SU-DHL-6 (cell line): ENCODE results near the gene VANGL1.

ENCODE experiments used
- H2AFZ ChIP-seq: fragments of 200-600 bp; sonication (generic); 2 replicates; pipeline ENCODE4 v1.6.1; 2014; ENCODE audit warnings: low read depth, mild to moderate bottlenecking, moderate library complexity, mixed read lengths, antibody characterized with exemption, low read length; ENCODE audit not compliant: severe bottlenecking
- H3F3A ChIP-seq: fragments of 200-600 bp; shearing (Covaris generic); 2 replicates; pipeline ENCODE4 v1.6.0; 2016; ENCODE audit warnings: antibody characterized with exemption, mild to moderate bottlenecking; ENCODE audit not compliant: insufficient read depth
- H3K27ac ChIP-seq: fragments of 200-600 bp; sonication (generic); 2 replicates; pipeline ENCODE4 v1.5.1; 2016; ENCODE audit warnings: low read depth, mild to moderate bottlenecking, low read length, moderate library complexity, mixed read lengths
- H3K27me3 ChIP-seq: fragments of 200-600 bp; sonication (generic), shearing (Covaris generic); 2 replicates; pipeline ENCODE4 v1.6.0; 2014; ENCODE audit warnings: mild to moderate bottlenecking, low read length
- H3K36me3 ChIP-seq: fragments of 200-600 bp; sonication (generic); 2 replicates; pipeline ENCODE4 v1.6.1; 2014; ENCODE audit warnings: mild to moderate bottlenecking, low read length, mixed read lengths
- H3K4me2 ChIP-seq: fragments of 300-600, 200-600 bp; shearing (Covaris generic), sonication (generic); 2 replicates; pipeline ENCODE4 v1.6.0; 2014; ENCODE audit warnings: low read length, low read depth, mild to moderate bottlenecking; ENCODE audit not compliant: poor library complexity, severe bottlenecking
- H3K4me3 ChIP-seq: fragments of 200-600 bp; sonication (generic); 2 replicates; pipeline ENCODE4 v1.5.1; 2014; ENCODE audit warnings: antibody characterized with exemption, low read length, mild to moderate bottlenecking, mixed read lengths; ENCODE audit not compliant: insufficient read depth, poor library complexity, severe bottlenecking
- H3K79me2 ChIP-seq: fragments of 200-600 bp; sonication (generic); 2 replicates; pipeline ENCODE4 v1.6.1; 2014; ENCODE audit warnings: mild to moderate bottlenecking, low read length, moderate library complexity; ENCODE audit not compliant: insufficient read depth
- H3K9ac ChIP-seq: fragments of 200-600 bp; sonication (generic); 2 replicates; pipeline ENCODE4 v1.7.0; 2014; ENCODE audit warnings: mild to moderate bottlenecking, low read length
- H3K9me2 ChIP-seq: fragments of 200-600 bp; sonication (generic); replicated peaks from 2 replicates; pipeline ENCODE4 v1.6.1; 2014; ENCODE audit warnings: low read length; ENCODE audit not compliant: insufficient read depth
- H3K9me3 ChIP-seq: fragments of 200-600 bp; sonication (generic); 2 replicates; pipeline ENCODE4 v1.6.1; 2014; ENCODE audit warnings: low read length, mixed read lengths; ENCODE audit not compliant: insufficient read depth
- H4K20me1 ChIP-seq: fragments of 200-600 bp; sonication (generic); 2 replicates; pipeline ENCODE4 v1.6.1; 2014; ENCODE audit warnings: low read depth, mild to moderate bottlenecking, antibody characterized with exemption, low read length, moderate library complexity, mixed read lengths
- EZH2phosphoT487 ChIP-seq: fragments of 200-600 bp; sonication (generic), shearing (Covaris generic); conservative IDR thresholded peaks from 2 replicates; pipeline ENCODE4 v1.6.1; 2018; ENCODE audit warnings: mild to moderate bottlenecking, antibody characterized with exemption, low read length, moderate library complexity, mixed read lengths
- TF ChIP-seq, protein P1 (sequence below): fragments of 200-600 bp; sonication (generic); IDR thresholded peaks from one replicate; pipeline ENCODE4 v1.5.1; 2017; ENCODE audit warnings: antibody characterized with exemption, mild to moderate bottlenecking, low read length, moderate library complexity; ENCODE audit not compliant: insufficient read depth, poor library complexity, severe bottlenecking

VANGL1 gene

DNA sequence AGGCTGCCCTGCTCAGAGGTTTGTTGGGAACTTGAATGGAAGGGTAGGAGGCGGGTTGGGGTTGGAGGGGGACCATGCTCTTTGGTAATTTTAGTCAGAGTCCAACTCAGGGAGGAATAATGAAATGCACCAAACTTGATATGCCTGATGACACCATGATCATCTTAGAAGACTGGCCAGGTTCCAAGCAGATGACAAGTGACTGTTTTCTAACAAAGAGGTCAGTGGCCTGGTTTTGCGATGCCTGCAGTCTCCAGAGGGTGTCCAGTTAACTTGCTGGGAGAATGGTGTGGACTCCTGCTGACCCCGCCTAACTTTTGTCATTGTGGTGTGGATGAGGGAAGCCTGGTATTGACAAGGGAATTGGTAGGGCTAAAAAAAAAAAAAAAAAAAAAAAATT is 12.4 kb downstream of the VANGL1 start:
- Histone ChIP-seq H3K9ac (no peak overlapping the region), H3K9me2 (no peaks in the 10 kb centered on the region), H3K36me3 (no peaks in the 10 kb centered on the region), H3F3A (no peaks in the 10 kb centered on the region), H3K4me2 (no peak overlapping the region), H3K79me2 (no peaks in the 10 kb centered on the region), H3K27ac (no peak overlapping the region), H4K20me1 (no peaks in the 10 kb centered on the region), H2AFZ (no peak overlapping the region), H3K4me3 (no peak overlapping the region), H3K9me3 (no peaks in the 10 kb centered on the region), H3K27me3 (no peaks in the 10 kb centered on the region)
- TF ChIP-seq EZH2phosphoT487 = no peak
- TF ChIP-seq, protein P1, sequence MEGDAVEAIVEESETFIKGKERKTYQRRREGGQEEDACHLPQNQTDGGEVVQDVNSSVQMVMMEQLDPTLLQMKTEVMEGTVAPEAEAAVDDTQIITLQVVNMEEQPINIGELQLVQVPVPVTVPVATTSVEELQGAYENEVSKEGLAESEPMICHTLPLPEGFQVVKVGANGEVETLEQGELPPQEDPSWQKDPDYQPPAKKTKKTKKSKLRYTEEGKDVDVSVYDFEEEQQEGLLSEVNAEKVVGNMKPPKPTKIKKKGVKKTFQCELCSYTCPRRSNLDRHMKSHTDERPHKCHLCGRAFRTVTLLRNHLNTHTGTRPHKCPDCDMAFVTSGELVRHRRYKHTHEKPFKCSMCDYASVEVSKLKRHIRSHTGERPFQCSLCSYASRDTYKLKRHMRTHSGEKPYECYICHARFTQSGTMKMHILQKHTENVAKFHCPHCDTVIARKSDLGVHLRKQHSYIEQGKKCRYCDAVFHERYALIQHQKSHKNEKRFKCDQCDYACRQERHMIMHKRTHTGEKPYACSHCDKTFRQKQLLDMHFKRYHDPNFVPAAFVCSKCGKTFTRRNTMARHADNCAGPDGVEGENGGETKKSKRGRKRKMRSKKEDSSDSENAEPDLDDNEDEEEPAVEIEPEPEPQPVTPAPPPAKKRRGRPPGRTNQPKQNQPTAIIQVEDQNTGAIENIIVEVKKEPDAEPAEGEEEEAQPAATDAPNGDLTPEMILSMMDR = no peak

DNA sequence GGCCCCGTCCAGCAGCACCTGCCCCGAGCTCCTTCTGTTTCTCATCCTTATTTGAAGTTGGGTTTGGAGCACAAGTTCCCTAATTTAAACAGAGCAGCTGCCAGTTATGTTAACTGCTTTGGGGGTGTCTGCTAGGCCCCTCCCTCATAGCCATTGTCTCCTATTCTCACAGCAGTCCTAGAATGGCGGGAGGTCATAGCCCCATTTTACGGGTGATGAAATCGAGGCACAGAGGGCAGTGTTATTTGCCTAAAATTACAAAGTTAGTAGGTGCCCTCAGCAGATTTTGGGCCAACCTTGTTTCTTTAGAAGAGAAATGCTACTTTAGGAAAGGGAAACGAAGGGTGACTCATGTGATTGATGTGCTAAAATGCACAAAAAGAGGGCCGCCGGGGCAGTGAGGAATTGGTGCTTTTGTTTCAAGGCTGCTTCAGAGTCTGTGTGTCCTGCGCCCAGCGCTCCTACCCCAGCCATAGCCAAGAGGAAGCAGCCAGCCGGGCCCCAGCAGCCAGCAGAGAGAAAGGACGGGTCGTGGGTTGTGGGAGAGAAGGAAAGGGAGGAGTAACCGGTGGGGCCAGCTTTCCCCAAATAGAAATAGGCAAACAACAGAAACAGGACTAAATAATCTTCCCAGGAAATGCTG is 13.0 kb downstream of the VANGL1 start:
- no peak overlapping the region for H3K4me2 ChIP-seq
- H3K27ac ChIP-seq = no peak overlapping the region
- H2AFZ ChIP-seq = no peak overlapping the region
- no peak overlapping the region for H3K9ac ChIP-seq
- no peaks in the 10 kb centered on the region for H3K27me3 ChIP-seq
- H3K79me2 ChIP-seq = no peaks in the 10 kb centered on the region
- H3K9me3 ChIP-seq = no peaks in the 10 kb centered on the region
- no peaks in the 10 kb centered on the region for H3K9me2 ChIP-seq
- TF ChIP-seq, protein P1 = no peak
- no peak for TF ChIP-seq EZH2phosphoT487
- no peaks in the 10 kb centered on the region for H3F3A ChIP-seq
- H3K36me3 ChIP-seq = no peaks in the 10 kb centered on the region
- no peak overlapping the region for H3K4me3 ChIP-seq
- no peaks in the 10 kb centered on the region for H4K20me1 ChIP-seq

DNA sequence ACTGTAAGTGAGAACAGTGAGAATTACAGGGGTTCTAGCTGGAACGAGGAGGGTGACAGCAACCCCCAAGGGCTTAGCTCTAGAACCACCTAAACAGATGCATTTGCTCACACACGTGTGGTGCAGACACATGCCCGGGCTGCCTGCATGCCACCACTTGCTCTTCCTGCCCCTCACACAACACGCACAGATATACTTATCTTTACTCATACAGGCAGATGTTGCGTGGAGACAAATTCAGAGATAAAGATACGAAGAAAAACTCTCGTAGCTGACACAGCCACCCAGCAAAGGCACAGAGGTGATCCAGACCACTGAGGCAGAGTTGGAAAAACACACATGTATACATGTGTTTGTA is 13.5 kb downstream of the VANGL1 start:
- Histone ChIP-seq H3K4me2 (no peak overlapping the region), H3F3A (no peaks in the 10 kb centered on the region), H3K9me2 (no peaks in the 10 kb centered on the region), H3K27ac (no peak overlapping the region), H3K27me3 (no peaks in the 10 kb centered on the region), H2AFZ (no peak overlapping the region), H3K4me3 (no peak overlapping the region), H3K79me2 (no peaks in the 10 kb centered on the region), H4K20me1 (no peaks in the 10 kb centered on the region), H3K9me3 (no peaks in the 10 kb centered on the region), H3K9ac (no peak overlapping the region), H3K36me3 (no peaks in the 10 kb centered on the region)
- TF ChIP-seq EZH2phosphoT487 = no peak
- TF ChIP-seq, protein P1 = no peak
